ENCODE data around the gene COQ8A.

DNA sequence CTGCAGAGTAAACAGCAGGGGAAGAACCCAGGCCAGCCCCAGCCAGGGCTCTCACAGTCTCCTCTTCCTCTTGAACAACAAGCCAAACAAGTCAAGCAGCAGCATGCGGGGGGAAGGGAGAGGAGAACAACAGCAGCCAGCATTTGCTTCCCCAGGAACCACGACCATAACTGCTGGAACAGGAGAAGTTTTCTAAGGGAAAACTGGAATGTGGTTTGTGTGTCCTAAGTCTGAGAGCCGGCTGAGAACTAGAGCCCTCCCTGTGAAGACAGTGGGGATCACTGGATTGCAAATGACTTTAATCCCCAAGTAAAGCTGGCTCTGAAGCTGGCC is 48.2 kb downstream of the COQ8A start:
- TF ChIP-seq, protein P1, sequence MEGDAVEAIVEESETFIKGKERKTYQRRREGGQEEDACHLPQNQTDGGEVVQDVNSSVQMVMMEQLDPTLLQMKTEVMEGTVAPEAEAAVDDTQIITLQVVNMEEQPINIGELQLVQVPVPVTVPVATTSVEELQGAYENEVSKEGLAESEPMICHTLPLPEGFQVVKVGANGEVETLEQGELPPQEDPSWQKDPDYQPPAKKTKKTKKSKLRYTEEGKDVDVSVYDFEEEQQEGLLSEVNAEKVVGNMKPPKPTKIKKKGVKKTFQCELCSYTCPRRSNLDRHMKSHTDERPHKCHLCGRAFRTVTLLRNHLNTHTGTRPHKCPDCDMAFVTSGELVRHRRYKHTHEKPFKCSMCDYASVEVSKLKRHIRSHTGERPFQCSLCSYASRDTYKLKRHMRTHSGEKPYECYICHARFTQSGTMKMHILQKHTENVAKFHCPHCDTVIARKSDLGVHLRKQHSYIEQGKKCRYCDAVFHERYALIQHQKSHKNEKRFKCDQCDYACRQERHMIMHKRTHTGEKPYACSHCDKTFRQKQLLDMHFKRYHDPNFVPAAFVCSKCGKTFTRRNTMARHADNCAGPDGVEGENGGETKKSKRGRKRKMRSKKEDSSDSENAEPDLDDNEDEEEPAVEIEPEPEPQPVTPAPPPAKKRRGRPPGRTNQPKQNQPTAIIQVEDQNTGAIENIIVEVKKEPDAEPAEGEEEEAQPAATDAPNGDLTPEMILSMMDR (IDR thresholded peaks at IDR 0.05) = no peak
- TF ChIP-seq POLR2A (IDR thresholded peaks at IDR 0.05) = no peak

Measured in adrenal gland (tissue), 5 donors.